T47D (cell line): ENCODE data around the gene TRPM4.

Experiments
- DNase-seq, 2 experiments: peaks; one replicate each; pipeline versions ENCODE4 v3.0.0 to v3.0.0-alpha.2; 2011 to 2012; ENCODE audit warnings: low read depth in 1 of 2, low spot score in 1 of 2
- JUND ChIP-seq: IDR thresholded peaks from 2 replicates; pipeline ENCODE4 v1.6.1; 2012; ENCODE audit warnings: low read depth
- in situ Hi-C: cut with HindIII; loops from 2 replicates; pipeline ENCODE4 v1.10.0; 2016; ENCODE audit warnings: low sequenced_read_pairs, low pct_unique_long_range_greater_than_20kb

TRPM4 gene

DNA sequence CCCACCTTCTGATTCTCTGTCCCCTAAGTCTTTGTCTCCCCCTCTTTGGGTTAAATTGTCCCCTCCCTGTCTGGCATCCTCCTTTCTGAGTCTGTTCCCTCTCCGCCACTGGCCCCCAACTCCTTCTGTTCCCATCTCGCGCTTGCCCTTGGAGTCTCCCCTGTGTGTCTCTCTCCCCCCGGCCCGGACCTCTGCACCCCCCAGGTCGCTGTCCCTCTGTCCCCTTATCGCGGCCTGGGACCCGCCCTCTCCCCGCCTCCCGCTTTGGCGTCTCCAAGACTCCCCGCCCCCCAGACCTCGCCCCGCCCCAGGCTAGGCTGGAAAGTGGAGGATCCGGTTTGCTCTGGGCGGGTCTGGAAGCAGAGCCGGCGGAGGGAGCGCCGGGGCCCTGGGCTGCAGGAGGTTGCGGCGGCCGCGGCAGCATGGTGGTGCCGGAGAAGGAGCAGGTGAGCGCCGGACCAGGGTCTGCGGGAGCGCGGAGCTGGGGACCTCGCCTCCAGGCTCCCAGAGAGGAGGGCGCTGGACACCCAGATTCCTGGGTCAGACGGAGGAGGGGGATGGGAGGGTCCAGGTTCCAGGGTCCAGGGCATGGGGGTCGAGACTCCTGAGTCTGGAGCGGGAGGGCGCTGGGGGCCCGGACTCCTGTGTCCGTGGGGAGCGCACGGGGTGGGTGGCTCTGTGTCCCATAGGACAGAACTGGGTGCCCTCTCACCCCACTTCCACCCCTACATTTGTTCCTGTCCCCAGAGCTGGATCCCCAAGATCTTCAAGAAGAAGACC is at the start of gene TRPM4:
TSS of gene TRPM4 (plus strand) at position 348 of the 780 bp plus-strand sequence. CDS start at position 423, 75 bp downstream.
- DNase-seq: peak; percentile 51 to 90
- TF ChIP-seq JUND: no peak
- in situ Hi-C loops: no loop called here

DNA sequence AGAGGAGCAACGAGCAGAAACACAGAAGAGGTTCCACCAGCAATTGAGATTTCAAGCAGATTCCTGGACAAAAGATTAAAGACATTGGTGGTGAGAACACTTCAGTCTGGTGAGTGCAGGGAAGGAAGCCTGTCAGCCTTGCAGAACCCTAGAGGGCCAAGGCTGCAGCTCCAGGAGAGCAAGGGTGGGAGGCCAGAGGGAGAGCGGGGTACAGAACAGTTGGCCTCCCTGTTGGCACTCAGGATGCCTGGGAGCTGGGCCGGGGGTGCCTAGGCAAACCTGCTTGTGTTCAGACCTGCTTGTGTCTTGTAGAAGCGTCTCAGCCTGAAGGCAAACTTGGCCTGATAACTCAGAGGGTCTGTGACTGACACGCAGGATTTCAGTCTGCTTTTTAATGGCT is 48.5 kb upstream of the TRPM4 start:
- DNase-seq: no peak
- no peak for TF ChIP-seq JUND
- in situ Hi-C loops: no loop called here

DNA sequence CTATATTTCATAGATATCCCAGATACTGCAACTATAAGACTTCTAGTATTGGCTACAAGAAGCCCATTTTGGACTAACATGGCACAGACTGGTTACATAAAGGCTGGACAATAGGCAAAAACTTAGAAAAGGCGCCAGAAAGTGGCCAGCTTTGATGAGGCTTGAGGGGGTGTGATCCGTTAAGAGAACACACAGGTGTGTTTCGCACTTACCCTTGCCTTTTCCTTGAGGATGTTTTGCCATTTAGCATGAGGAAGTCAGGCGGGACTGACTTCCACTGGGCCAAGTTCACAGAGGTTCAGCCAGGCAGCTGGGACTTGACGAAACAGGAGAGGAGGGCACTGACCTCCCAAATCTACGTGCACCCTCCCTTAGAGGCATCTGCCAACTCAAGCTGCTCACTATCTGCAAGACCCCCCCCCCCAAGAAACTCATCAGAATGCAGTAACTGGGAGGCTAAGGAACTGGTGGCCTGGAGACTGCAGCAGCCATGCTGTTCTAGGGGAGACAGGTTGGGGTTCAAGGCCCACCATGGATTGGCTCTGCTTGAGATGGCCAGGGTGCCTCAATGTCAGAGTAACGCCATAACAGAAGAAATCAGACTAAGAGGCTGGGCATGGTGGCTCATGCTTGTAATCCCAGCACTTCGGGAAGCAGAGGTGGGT is 47.9 kb upstream of the TRPM4 start:
- no peak for TF ChIP-seq JUND
- in situ Hi-C loops: no loop called here
- DNase-seq: no peak

- no peak for TF ChIP-seq JUND
- no peak for DNase-seq
- in situ Hi-C loops: no loop called here
Observed at GRCh38 chr19:49110567-49110966, 47.0 kb upstream of the TRPM4 start.

GRCh38 chr19:49111218-49111998 is 46.2 kb upstream of the TRPM4 start:
- no peak for TF ChIP-seq JUND
- peak in 1 of 2 experiments; percentile 35 for DNase-seq
- in situ Hi-C loops: no loop called here

DNA sequence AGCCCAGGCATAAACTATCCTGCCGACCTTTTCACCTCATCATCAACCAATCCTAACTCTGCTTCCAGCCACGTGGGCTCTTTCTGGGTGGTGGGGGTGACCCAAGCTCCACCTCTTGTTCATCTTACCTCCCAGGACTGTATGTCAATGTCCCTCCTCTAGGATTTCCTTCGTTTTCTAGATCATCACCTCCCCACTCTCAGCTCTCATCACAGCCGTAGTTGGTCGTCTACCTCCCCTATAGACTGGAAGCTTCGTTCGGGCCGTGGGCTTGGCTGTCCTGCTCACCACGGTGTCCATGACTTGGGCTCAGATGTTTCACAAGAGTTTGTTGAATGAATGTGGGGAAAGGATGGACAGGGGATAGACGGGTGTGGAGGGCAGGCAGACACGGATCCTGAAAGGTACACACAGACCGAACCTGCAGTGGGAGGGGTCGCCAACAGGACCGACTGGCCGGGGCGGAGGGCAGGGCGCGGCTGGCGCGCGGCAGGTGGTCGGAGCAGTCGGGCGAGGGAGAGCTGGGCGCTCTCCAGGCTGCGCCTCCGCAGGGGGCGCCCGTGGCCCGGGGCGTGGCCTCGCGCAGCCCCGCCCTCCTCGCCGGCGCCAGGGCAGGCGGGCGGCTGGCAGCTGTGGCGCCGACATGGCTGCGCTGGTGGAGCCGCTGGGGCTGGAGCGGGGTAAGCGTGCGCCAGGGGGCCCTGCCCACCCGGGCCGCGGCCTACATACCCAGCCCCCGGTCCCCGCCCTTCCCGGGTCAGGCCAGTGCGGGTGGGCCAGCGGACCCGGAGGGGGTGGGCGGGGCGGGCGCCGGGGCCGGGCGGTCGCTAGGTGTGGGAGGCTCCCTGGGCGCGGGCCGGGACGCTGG is 43.6 kb upstream of the TRPM4 start, which contains the start of gene LIN7B:
TSS of gene LIN7B (plus strand) at position 609 of the 868 bp plus-strand sequence. CDS start at position 644, 35 bp downstream.
- TF ChIP-seq JUND: no peak
- in situ Hi-C loops: no loop called here
- peak; percentile 63 to 75 for DNase-seq

DNA sequence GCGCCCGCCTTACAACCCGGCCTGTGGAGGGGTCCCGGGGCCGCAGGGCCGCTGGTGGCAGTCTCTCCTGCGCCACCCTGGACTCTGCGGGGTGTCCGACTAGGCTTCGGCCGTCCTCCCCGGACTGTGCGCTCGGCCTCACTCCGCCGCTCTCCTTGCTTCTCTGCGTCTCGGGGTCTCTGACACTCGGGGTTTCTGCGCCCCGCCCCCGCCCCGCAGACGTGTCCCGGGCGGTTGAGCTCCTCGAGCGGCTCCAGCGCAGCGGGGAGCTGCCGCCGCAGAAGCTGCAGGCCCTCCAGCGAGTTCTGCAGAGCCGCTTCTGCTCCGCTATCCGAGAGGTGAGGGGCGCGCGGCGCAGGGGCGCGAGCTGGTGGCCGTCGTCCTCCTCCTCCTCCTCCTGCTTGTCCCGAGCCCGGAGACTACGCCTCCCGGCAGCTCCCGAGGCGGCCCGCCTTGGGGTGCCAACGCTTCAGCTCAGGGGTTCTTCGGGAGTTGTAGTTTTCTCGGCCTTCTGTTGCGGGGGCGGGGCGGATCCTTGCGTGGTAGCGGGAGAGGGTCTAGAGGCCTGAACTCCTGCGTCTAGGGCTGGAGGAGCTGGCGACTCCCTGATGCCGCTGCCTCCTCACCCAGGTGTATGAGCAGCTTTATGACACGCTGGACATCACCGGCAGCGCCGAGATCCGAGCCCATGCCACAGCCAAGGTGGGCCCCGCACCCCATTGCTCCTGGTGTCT is 42.8 kb upstream of the TRPM4 start:
- in situ Hi-C loops: no loop called here

DNA sequence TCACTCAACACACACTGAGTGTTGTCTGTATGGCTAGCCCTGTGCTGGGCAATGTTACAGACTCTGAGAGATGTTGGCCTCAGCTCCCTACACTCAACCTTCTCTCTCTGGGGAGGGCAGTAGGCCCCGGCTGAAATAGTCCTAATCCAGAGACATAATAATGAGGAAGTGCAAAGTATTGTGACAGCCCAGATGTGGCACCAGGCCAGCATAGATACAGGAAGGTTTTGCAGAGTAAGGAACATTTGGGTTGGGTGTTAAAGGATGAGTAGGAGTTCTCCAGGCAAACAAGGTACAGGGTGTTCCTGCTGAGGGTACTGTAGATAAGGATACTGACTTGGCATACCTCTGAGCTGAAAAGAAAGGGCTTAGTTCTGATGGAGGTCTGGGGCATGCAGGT is 41.0 kb upstream of the TRPM4 start:
- TF ChIP-seq JUND: no peak
- DNase-seq: no peak
- in situ Hi-C loops: no loop called here

More for the DNA sequence above, 42.8 kb upstream of the TRPM4 start:
- TF ChIP-seq JUND: no peak
- peak in 1 of 2 experiments; percentile 52 for DNase-seq

- DNase-seq: no peak
- in situ Hi-C loops: no loop called here
Observed at GRCh38 chr19:49117677-49118564, 39.7 kb upstream of the TRPM4 start.

DNA sequence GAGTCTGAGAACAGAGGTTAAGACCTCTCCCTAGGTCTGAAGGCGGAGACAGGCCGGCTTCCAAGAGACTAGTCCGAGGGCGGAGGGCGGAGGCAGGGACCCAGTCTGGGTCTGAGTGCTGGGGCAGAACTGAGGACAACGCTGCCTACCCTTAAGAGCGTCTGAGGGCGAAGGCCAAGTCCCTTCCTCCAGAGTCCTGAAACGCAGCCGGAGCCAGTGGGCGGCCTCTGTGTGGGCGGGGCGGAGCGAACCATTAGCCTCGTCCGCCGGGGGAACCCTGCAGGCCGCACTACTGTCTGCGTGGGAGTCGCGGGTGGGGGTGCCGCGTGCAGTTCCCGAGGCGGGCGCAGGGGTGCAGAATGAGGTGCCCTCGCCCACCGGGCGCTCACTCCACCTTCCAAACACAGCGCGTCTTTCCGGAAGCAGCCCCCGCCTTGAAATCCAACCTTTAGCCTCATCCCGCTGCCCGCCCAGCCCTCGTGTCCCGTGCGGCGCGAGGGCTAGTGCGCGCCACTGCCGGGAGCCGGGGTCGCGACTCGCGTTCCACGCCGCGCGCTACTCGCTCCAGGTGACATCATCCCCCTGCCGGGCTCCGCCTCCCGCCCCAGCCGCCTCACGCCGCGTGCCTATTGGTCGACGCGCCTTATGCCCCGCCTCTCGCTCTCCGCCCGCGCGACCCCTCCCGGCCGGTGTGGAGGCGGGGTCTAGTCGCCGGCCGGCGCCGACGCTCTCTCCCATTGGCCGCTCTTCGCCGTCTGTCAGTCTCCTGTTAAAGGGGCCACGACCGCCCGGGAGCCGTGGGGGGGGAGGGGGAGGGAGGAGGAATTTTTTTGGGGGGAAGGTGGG is 38.8 kb upstream of the TRPM4 start, which contains the start of gene C19orf73:
TSS of gene C19orf73 (minus strand) at position 579 of the 846 bp plus-strand sequence. CDS start at position 458, 121 bp downstream.
- in situ Hi-C loops: no loop called here
- TF ChIP-seq JUND: no peak; the same call in 1 of the 2 replicates
- DNase-seq: peak; percentile 78 to 95

More at GRCh38 chr19:49117677-49118564, 39.7 kb upstream of the TRPM4 start:
- no peak for TF ChIP-seq JUND
